ENCODE data around the gene RNF212.

RNF212 gene

GRCh38 chr4:1029529-1029928 lies 83.8 kb downstream of the RNF212 start:
- Histone ChIP-seq H3K9ac (no peak overlapping the region), H3K27ac (no peak overlapping the region)

GRCh38 chr4:1028574-1029220 lies 84.7 kb downstream of the RNF212 start:
- no peak for TF ChIP-seq CTCF (conservative IDR thresholded peaks at IDR 0.05; ENCODE audit: low read depth, low read length)
- H2AFZ ChIP-seq (ENCODE audit: low read depth), result no peak overlapping the region
- no peak overlapping the region for H3K4me2 ChIP-seq
- H4K20me1 ChIP-seq (ENCODE audit: insufficient read depth), result no peaks in the 10 kb centered on the region
- H3K36me3 ChIP-seq (ENCODE audit: insufficient read depth), result no peaks in the 10 kb centered on the region
- H3K79me2 ChIP-seq (ENCODE audit: insufficient read depth, low read depth), result no peaks in the 10 kb centered on the region
- H3K9ac ChIP-seq, result no peak overlapping the region
- peaks cover 4% of the 10 kb centered on the region; the same call in 1 of the 2 replicates for H3K27me3 ChIP-seq (ENCODE audit: insufficient read depth, low read depth)
- H3K27ac ChIP-seq, result no peak overlapping the region
- H3K4me3 ChIP-seq (IDR thresholded peaks at IDR 0.05; ENCODE audit: insufficient read depth, low read depth, low read length), result no peak overlapping the region
- no peaks in the 10 kb centered on the region for H3K4me1 ChIP-seq (ENCODE audit: low read depth, poor library complexity, severe bottlenecking)

More at GRCh38 chr4:1029529-1029928, 83.8 kb downstream of the RNF212 start:
- no peak overlapping the region for H2AFZ ChIP-seq (ENCODE audit: low read depth)
- H3K79me2 ChIP-seq (ENCODE audit: insufficient read depth, low read depth), result no peaks in the 10 kb centered on the region
- H3K4me3 ChIP-seq (IDR thresholded peaks at IDR 0.05; ENCODE audit: insufficient read depth, low read depth, low read length), result no peak overlapping the region
- H3K27me3 ChIP-seq (ENCODE audit: insufficient read depth, low read depth), result peaks cover 4% of the 10 kb centered on the region; the same call in 1 of the 2 replicates
- H4K20me1 ChIP-seq (ENCODE audit: insufficient read depth), result no peaks in the 10 kb centered on the region
- no peak overlapping the region for H3K4me2 ChIP-seq
- TF ChIP-seq CTCF (conservative IDR thresholded peaks at IDR 0.05; ENCODE audit: low read depth, low read length), result no peak
- no peaks in the 10 kb centered on the region for H3K36me3 ChIP-seq (ENCODE audit: insufficient read depth)
- no peaks in the 10 kb centered on the region for H3K4me1 ChIP-seq (ENCODE audit: low read depth, poor library complexity, severe bottlenecking)

GRCh38 chr4:1027915-1028238 lies 85.5 kb downstream of the RNF212 start:
- Histone ChIP-seq H3K9ac (no peak overlapping the region), H3K4me1 (ENCODE audit: low read depth, poor library complexity, severe bottlenecking) (no peaks in the 10 kb centered on the region), H3K79me2 (ENCODE audit: insufficient read depth, low read depth) (no peaks in the 10 kb centered on the region), H4K20me1 (ENCODE audit: insufficient read depth) (no peaks in the 10 kb centered on the region), H2AFZ (ENCODE audit: low read depth) (no peak overlapping the region), H3K4me3 (IDR thresholded peaks at IDR 0.05; ENCODE audit: insufficient read depth, low read depth, low read length) (no peak overlapping the region), H3K27ac (no peak overlapping the region), H3K4me2 (no peak overlapping the region), H3K36me3 (ENCODE audit: insufficient read depth) (no peaks in the 10 kb centered on the region), H3K27me3 (ENCODE audit: insufficient read depth, low read depth) (peaks cover 4% of the 10 kb centered on the region; the same call in 1 of the 2 replicates)
- no peak for TF ChIP-seq CTCF (conservative IDR thresholded peaks at IDR 0.05; ENCODE audit: low read depth, low read length)

- H3K9ac ChIP-seq, result no peak overlapping the region
- no peak overlapping the region for H3K4me2 ChIP-seq
- no peaks in the 10 kb centered on the region for H3K4me1 ChIP-seq (ENCODE audit: low read depth, poor library complexity, severe bottlenecking)
- no peak overlapping the region for H3K27ac ChIP-seq
- H3K27me3 ChIP-seq (ENCODE audit: insufficient read depth, low read depth), result peaks cover 4% of the 10 kb centered on the region; the same call in 1 of the 2 replicates
- H3K79me2 ChIP-seq (ENCODE audit: insufficient read depth, low read depth), result no peaks in the 10 kb centered on the region
- H2AFZ ChIP-seq (ENCODE audit: low read depth), result no peak overlapping the region
- no peaks in the 10 kb centered on the region for H4K20me1 ChIP-seq (ENCODE audit: insufficient read depth)
- no peak overlapping the region for H3K4me3 ChIP-seq (IDR thresholded peaks at IDR 0.05; ENCODE audit: insufficient read depth, low read depth, low read length)
- H3K36me3 ChIP-seq (ENCODE audit: insufficient read depth), result no peaks in the 10 kb centered on the region
- no peak for TF ChIP-seq CTCF (conservative IDR thresholded peaks at IDR 0.05; ENCODE audit: low read depth, low read length)
These were observed 86.0 kb downstream of the RNF212 start for GRCh38 chr4:1027219-1027914.

Measured in KMS-11 (cell line).